HG03095 (cell line): Measurements from ENCODE around the gene SCRT2.

Source experiments
- ATAC-seq: cut with Tn5 transposase; IDR thresholded peaks from one replicate; pipeline ENCODE4 v1.9.1; 2021; ENCODE audit warnings: moderate library complexity; ENCODE audit not compliant: unreplicated experiment

Gene SCRT2

DNA sequence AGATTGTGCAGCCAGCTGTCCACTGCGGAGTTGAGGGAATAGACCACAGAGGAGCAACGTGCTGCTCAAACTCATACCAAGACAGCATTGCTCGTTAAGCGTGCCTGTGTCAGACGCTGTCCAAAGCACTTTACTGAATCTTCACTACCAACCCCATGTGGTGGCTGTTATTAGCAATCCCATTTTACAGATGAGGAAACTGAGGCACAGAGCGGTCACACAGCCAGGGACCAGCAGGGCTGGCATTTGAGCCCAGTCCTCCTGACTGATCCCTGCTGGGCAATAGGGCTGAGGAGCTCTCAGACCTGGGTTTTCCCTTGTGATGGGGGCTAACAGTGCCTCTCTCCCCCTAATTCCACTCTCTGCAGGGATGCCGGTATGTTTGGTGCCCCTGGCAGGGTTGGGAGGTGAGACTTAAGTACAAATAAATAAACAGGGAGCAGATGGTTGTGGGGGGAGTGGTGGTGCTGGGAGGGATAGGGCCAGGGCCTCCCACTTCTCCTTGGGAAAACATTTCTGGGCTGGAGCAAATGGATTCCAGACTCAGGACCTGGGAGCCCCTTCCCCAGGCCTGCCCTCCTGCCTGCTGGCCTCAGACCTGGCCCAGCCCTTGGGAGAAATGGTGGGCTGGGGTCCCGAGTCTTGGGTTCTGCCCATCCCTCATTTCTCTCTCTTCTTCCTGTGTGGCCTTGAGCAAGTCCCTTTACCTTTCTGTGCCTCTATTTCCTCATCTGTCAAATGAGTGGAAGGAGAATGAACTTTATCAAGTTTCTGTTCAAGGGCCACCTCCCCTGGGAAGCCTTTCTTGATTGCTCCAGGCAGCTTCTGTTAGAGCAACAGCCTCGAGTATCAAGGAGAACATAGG, 40.3 kb downstream of the SCRT2 start:
- ATAC-seq = no peak

DNA sequence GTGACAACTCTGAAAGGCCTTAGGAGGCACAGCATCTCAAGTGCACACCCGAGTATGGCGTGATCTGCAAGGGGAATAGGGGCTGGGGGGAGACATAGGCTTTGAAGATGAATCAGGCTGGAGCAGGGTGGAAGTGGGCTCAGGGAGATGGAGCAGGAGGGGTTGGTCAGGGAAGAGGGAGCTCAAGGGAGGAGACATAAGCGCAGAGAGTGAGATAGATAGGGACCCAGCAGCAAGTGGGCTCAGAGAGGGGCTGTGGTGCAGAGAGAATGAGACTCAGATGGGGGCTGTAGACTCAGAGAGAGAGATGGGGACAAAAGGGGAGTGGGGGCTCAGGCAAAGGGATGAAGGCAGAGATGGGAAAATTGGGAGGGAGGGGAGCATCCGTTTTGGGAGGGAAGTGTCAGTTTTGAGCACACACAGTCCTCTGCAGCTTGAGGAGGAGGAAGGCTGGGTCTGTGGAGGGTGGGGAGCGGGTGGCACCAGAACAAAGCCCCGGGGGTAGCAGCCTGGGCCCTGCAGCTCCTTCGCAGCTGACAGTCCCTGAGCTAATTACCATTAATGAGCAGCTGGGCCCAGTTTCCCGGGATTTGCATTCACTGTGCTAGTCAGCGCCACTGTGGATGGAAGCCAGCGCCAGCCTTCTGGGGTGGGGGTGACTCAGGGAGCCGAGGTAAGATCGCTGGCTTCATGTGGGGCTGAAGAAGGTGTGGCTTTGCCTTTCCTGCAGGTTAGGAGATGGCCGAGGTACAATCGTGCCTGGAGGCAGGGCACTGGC, 41.3 kb downstream of the SCRT2 start:
- ATAC-seq = no peak

DNA sequence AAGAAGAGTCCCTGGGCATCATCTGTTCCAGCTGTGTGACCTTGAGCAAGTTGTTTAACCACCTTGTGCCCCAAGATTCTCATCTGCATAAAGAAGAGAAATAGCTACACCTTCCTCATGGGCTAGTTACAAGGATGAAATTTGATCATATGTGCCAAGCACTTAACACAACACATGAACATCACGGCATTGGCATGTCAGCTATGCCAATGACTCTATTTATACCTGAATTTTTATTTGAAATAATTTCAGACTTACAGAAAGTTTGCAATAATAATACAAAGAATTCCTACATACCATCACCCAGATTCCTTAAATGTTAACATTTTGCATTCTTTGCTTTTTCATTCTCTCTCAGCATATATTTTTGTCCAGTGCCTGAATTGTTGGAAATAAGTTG, 44.5 kb downstream of the SCRT2 start:
- no peak for ATAC-seq

DNA sequence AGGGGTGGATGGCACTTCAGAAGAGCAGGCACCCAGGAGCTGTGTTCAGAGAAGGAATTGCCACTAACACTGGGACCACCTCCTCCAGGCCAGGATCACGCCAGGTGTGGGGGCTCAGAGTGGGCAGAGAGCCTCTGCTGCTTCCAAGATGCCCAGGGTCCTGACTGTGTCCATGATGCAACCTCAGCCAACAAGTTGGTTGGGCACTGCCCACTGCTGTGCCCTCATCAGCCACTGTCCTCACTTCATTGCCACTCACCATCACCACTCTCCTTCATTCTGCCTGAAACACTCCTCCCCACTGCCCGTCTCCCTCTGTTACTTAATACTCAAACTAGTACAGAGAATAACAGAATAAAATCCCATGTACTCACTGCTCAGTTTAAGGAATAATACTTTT, 49.0 kb downstream of the SCRT2 start:
- no peak for ATAC-seq

GRCh38 chr20:625360-625932, 50.2 kb downstream of the SCRT2 start:
- ATAC-seq = no peak

GRCh38 chr20:623704-624103, 51.9 kb downstream of the SCRT2 start:
- ATAC-seq = no peak

DNA sequence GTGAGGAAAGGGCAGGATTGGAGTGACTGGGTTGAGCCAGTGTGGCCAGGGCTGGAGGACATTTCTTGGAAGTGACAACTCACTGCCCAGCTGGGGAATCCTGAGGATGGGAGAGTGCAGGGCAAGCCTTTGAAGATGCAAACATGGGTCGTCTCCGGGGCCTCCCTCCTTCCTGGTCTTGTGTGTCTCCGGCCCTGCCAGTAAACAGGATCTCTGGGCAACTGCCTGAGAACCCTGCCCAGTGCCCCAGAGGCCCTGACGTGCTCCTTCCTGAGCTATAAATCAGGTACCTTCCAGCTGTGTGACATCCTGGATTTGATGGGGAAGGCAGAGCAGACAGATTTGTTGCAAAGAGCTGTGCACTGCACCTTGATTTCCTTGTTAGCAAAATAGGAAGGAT, 52.6 kb downstream of the SCRT2 start:
- ATAC-seq = no peak

GRCh38 chr20:622161-622560, 53.4 kb downstream of the SCRT2 start:
- no peak for ATAC-seq

GRCh38 chr20:621125-621756, 54.4 kb downstream of the SCRT2 start:
- ATAC-seq = no peak

DNA sequence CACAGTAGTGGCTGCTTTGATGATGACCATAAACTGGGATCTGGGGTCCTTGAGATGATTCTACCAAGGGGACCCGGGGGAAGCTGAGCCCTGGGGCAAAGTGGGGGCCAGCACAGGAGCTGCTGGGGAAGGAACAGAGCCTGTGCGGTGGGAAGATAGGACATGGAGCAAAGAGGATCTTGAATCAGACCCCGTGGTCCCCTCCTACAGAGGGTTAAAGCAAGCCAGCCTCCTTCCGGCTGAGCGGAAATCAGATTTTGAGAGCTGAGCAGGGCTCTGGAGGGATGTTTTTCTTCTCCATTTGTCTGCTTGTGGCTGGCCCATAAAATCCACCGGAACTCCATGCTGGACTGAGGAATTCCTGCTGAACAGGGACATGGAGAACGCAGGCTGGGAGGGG, 55.4 kb downstream of the SCRT2 start:
- ATAC-seq = no peak

DNA sequence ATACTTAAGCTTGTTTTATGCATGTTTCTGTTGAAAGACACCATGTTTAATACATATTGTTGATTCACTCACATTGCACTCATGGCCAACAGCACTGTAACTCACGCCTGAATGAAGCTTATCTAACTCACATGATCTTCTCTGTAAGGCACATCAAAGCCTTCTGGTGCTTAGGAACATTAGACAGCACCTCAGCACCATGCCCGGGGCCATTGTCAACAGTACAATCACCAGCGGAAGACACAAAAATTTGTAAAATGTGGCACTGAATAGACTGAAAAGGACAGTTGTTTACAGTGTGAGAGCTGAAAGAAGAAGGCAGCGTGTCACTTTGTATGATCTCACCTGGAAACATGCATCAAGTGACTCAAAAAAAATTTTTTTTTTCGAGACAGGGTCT, 56.6 kb downstream of the SCRT2 start:
- no peak for ATAC-seq

DNA sequence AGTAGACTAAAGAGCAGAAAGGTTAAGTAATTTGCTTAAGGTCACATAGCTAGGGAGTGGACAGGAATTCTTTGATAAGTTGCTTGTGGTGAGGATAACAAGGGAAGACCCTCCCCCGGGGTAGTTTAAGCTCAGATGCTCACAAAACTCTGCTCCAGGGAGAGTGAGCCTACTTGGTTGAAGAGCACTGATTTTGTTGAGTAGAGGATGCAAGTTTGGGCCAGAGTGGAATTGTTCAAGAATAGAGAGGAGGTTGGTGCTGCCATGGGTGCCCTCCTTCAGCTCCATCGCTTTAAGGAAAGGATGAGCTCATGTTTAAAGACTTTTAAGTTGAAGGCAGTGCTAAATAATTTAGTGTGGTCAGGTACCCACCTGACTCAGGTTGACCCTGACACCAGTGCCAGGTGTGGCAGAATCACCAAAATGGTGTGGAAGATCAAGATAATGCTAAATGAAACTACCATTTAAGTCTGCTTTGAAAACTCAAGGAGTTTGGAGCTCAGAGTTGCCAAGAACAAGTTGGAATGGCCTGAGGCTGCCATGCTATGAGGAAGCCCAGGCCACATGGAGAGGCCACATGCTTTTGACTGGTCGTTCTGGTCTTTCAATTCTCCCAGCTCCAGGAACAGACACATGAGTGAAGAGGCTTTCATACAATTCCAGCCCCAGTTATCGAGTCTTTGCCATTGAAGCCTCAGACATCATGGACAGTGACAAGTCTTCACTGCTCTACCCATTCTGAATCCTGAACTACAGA, 57.5 kb downstream of the SCRT2 start:
- ATAC-seq = no peak

DNA sequence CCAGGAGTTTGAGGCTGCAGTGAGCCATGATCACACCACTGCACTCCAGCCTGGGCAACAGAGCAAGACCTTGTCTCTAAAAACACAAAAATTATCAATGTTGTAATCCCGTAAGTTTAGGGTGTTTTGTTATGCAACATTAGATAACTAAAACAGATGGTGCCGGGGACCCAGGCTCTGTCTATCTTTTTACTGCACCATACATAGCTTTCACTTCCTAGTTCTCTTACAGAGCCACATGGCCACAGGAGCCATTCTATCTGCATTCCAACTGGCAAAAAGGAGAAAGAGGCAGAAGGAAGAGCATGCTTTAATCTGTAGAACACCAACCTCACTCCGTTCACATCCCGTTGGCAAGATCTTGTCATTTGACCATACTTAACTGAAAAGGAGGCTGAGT, 60.1 kb downstream of the SCRT2 start:
- no peak for ATAC-seq

DNA sequence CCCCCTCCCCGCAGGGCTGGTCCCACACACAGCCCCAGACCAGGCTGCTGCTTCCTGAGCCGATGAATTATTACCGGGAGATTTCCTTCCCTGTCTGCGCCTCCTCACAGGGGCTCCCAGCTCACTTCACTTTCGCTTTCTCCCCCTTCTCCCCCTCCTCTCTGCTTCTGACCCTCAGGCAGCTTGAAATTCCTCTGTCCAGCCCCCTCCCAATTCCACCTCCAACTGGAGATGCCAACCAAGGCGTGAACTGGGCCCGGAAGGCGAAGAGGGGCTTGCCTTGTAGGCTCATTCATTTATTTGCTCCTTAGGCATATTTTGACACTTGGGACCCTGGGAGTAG, 63.8 kb downstream of the SCRT2 start:
- no peak for ATAC-seq
